ENCODE results near the gene TYW1B.
"Not testable (repeated sequence)": the region's sequence is repeated elsewhere in the genome, so short reads cannot be mapped to it uniquely, and the experiment has no call there.

The TYW1B gene

DNA sequence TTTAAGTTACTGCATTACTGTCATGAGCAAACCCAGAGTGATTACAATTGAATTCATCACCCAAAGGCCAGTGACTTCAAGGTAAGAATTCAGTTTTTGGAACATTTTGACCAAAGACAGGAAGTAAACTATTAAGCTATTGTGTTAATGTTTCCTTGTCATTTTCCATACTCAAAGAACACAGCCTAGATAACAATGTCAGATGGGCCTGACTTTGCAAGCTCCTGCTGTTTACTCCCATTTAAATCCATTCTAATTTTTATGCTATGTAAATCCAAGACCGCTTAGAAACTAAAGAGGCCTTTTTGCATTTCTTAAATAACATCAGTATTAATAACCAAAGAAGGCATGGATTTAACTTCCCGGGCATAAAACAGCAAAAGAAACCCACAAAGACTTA lies 136.6 kb downstream of the TYW1B start:
- DNase-seq, result not testable (repeated sequence)

DNA sequence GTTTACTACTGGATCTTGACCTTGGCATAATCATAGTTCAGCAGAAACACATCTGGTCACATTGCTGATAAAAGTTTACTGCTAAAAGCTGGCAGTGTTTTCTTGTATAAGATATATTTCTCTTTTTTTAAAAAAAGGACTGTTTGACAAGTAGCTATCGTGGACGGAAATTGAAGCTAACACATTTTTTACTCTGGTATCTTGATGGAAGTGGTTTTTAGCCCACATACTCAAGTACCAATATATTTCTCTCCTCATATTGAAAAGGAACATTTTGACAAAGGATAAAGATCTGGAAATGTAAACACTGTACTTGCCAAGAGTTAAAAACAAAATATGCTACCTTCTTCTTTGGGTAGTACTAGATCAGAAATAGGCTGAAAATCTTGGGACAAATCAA lies 137.8 kb downstream of the TYW1B start:
- DNase-seq, result not testable (repeated sequence)

DNA sequence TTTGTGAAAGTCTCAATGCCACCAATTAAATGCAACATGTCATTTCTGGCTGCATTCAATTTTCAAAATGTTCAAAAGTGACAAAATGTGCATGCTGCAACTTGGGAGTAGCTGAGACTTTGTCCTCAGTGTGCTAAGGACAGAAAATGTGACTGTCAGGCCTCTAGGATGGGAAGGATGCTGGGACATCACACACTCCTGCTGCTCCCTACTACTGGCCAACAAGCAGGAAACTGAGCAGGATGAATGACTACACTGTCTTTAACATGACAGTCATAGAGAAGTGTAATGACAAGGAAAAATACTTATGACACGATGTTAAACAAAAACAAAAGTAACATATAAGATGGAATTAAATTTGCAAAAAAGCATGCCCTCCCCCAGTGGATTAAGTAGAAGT lies 138.7 kb downstream of the TYW1B start:
- DNase-seq, result not testable (repeated sequence)

DNA sequence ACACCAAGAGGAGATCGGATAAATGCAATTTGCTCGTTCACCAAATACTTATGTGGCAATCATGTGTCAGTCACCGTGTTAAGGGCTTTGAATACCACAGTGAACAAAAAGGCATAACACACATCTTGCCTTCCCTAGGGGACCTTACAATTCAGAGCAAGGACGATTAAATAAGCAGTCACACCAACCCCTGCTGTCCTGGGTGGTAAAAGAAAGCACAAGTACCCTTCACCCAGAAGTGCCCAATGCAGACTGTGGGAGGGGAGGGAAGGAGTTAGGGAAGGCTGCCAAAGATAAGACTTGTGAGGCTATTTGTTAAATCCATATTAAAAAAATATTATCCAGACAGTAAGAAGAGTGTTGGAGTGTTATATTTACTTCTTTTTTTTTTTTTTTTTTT lies 146.8 kb downstream of the TYW1B start:
- DNase-seq, result not testable (repeated sequence)

DNA sequence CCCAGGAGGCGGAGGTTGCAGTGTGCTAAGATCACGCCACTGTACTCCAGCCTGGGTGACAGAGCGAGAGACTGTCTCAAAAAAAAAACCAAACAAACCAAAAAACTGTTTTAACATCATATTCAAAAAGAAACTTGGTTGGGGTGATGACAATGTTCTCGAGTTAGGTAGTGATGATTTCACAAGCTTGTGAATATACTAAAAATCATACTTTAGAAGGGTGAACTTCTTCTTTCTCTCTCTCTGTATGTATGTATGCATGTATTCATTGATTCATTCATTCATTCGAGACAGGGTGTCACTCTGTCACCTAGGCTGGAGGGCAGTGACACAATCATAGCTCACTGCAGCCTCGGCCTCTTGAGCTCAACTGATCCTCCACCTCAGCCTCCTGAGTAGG lies 151.1 kb downstream of the TYW1B start:
- DNase-seq, result not testable (repeated sequence)

DNA sequence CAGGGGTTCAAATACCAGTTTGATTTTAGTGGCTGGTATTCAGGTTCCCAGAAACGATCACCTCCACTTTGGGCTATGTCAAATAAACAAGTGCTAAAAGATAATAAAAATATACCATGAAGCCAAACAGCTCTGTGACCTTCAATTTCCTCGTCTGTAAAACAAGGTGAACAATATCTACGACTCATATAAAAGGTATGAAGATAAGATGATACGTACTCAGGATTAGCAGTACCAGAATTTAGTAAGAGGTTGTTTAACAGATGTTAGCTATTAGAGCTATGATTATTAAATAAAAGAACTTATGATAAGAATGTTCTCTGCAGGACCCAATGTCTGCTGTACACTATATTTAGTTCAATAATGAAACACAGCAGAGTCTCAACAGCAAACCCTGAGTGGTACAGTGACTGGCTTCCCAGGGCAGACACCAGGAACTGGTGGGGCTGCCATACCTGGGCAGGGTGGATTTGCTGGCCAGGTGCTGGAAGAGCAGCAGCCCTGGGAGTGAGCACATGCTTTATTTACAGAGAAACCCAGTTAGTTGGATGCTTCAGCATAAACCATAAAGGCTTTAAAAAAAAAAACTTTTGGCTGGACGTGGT lies 151.8 kb downstream of the TYW1B start:
- DNase-seq, result not testable (repeated sequence)

DNA sequence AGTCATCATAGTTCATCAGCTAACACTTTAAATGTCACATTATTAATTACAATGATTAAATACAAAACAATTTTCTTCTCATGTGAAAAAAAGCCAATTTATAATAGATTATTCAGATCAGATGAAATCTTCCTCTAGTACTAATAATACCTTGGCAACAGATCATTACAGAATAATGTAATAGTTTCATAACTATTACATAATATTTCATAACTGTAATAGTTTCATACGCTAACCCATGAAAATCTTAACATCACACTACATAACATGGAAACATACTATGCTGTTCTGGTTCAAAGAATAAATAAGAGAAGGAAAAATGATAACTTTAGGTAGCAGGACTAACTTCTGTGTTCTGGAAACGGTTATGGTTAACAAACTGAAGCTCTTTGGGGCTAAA lies 152.3 kb downstream of the TYW1B start:
- DNase-seq, result not testable (repeated sequence)

DNA sequence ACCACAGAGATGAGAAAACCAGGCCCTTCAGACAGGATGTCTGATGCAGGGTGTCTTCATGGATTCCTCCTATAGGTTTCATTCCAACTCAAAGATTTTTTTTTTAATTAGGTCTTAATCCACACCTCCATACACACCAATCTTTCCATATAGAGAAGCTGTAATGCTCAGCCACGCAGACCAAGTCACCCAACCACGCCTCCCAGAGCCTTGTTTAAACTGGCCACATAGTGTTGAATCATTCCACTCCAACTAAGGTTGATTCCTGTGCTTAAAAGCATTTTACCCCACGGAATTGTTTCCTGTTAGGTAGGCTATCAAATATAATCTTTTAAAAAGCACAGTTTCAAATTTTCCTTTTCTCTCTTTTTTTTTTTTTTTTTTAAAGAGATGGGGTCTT lies 153.6 kb downstream of the TYW1B start:
- no peak for DNase-seq

DNA sequence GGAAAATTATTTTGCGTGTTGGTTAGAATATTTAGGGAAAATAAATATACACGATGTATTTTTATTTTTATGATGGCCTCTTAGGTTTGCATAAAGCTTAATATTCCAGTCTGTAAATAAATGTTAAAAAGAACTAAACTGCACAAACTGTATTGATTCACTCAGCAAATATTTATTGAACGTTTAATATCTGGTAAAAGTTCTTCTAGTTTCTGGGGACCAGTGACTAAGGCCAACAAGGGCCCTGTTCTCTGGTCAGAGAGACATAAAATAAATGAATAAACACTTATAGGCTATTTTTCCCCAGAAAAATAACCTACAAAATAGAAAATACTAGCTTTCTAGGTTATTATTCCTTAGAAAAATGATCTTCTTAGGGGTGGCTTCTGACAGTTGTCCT lies 157.2 kb downstream of the TYW1B start:
- not testable (repeated sequence) for DNase-seq

DNA sequence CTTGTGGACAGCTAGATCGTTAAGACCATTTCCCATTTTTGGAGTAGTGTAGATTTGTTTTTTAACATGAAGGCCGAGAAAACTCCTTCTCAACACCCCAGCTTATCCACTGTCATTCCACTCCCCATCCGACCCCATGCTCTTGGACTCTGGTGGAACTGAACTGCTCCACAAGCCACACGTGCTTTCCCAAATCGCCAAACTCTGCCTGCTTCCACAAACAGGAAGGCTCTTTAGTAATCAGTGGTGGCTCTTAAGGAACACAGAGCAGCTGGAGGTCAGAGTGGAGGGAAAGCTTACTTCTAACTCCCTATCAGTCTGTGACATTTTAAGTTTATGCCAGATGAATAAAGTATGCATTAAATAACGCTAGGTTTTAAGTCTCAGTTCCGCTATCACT lies 159.6 kb downstream of the TYW1B start:
- DNase-seq, result not testable (repeated sequence)

DNA sequence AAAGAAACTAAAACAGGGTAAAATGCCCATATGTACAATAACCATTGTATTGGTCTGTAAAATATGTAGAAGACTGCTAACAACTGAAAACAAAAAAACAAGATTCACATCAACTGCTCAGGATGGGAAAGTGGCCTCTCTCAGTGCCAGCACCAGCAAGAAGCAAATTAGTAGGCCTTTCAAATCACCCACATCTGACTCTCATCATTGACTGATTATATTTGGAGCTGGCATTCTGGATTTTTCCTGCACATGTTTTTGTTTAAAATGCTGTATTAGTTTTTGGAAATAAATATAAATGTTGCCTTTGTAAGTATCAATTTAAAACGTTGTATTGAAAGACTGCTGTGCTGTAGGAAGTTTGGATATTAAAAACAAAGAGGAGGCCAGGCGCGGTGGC lies 161.0 kb downstream of the TYW1B start:
- not testable (repeated sequence) for DNase-seq

DNA sequence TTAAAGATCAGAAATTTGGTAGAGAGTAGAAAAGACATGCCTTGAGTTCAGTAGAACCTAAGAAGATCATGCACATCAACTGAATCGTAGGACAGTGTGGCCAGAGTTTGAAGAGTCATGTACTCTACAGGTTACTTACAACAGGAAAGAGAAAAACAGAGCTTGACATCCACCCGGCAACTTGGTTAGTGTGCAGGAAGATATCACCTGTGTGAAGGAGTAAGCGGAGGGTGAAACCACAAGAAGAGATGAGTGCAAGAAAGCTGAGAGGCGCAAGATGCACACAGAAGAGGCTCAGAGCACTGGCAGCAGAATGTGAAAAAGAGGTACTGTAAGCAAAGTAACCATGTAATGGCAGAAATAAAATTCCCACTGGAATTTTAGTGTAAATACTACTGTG lies 179.4 kb downstream of the TYW1B start:
- DNase-seq, result not testable (repeated sequence)

DNA sequence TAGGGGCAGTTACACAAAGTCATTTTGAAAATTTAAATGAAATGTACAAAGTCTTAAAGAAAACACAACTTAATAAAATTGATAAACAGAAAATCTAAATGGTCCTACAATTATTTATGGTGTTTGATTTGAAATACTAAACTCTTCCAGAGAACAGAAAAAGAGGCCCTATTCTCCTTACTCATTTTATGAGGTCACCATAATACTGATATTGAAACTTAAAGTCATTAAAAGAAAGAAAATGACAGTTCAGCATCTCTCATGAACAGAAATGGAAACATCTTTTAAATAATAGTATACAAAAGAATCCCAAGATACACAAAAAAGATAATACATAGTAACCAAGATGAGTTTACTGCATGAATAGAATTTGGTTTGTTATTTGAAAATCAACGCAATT lies 184.3 kb downstream of the TYW1B start:
- DNase-seq, result not testable (repeated sequence)

DNA sequence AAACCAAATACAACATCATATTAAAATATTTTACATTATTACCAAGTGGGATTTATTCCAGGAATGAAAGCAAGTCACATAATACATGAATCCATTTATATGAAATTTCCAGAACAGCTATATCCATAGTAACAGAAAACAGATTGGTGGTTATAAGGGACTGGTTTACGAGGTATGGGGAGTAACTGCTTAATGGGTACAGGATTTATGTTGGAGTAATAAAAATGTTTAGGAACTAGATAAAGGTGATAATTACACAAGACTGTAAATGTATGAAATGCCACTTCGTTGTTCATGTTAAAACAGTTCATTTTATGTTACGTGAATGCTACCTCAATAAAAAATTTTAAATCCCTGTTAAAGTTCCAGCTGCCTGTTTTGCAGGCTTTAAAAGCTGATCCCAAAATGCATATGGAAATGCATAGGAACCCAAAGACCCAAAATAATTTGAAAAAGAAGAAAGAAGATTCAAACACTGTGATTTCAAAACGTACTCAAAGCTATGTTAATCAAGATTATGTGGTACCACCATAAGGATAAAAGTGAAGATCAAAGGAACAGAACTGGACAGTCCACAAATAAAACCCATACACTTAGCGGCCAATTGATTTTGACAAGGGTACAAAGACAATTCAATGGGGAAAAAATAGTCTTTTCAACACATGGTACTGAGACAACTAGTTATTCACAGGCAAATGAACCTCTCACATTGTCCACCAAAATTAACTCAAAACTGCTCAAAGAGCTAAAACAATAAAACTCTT lies 186.3 kb downstream of the TYW1B start:
- not testable (repeated sequence) for DNase-seq

DNA sequence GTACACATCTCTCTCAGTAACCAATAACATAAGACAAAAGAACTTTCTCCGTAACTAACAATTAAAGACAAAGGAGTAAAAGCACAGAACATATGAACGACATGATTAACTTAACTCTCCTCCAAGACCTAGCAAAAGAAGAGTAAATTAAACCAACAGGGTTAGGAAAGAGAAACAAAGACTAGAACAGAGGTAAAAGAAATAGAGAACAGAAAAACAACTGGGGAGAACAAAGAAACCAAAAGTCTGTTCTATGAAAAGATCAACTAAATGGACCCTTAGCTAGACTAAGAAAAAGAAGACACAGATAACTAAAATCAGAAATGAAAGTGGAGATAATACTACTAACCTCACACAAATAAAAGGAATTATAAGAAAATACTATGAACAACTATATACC lies 187.3 kb downstream of the TYW1B start:
- not testable (repeated sequence) for DNase-seq

DNA sequence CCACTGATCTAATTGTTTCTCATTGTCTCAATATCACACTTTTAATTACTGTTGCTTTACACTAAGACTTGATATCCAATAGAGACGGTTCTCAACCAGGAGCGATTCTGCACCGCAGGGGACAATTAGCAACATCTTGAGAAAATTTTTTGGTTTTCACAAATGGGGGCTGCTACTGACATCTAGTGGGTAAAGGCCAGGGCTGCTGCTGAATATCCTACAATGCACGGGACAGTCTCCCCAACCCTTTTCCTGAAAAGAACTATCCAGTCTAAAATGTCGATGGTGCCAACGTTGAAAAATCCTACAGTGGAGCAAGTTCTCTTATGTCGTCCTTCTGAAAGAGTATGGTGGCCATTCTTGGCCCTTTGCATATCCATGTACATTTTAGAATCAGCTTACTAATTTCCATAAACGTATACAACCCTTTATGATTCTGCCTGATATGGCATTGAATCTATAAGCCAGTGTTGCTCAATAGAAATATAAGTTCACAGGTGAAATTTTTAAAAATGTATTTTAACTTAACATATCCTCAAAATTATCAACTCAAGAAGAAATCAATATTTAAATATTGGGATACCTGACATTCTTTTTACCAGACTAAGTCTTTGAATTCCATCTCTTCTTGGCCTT lies 192.6 kb downstream of the TYW1B start:
- DNase-seq, result not testable (repeated sequence)

DNA sequence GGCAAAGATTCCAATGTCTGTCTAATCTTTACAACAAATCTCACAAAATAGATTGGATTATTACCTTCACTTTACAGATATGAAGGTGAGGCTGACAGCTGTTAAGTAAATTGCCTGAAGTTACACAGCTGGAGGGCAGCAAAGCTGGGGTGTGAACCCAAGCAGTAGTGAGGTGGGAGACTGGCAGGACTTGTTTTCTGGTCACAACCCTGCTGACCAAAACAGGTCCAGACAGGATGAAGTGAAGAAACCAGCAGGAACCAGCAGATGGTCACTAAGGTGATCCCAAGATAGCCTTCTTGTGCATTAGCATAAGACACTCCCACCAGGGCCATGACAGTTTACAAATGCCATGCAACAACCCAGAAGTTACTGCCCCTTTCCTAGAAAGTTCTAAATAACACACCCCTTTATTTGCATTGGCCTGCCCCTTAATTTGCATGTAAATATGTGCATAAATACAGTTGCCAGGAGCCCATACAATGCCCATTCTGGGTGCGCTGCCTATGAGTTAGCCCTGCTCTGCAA lies 195.2 kb downstream of the TYW1B start:
- not testable (repeated sequence) for DNase-seq

DNA sequence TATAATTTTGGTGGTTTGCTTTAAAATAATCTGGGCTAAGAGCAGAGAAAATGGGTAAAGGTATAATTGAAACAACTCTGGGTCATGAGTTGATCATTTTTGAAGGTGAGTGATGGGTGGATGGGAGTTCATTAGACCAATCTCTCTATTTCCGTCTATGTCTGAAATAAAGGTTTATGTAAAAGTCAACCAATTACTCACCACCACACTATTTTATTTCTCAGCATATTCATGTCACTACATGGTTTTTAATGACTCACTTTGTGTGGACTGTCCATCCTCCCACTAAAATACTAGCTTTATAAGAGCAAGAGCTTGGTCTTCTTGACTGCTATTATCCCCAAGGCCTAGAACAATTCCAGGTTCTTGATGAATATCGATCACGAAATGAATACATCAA lies 199.6 kb downstream of the TYW1B start:
- DNase-seq, result not testable (repeated sequence)

DNA sequence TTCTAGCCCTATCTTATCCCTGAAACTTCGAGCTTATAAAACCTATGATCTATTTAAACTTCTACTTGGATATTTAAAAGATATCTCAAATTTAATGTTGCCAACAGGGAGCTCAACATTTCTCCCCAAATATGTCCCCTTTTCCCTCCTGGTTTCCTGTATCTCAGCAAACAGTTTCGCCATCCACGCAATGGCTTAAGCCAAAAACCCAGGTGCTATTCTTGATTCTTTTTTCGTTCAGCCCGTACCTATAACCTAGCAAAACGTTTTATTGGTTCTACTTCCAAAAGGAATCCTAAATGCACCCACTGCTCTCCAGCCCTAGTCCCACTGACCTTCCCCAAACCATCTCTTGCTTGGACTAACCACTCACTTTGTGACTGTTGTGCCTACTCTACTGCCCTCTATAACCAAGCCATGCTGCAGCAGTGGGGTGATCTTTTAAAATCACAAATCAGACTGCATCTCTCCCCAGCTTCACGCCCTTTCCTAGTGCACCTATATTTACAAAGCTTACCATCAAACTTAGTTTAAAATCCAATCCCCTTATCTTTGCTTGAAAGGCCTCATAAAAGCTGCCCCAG lies 201.5 kb downstream of the TYW1B start:
- not testable (repeated sequence) for DNase-seq

DNA sequence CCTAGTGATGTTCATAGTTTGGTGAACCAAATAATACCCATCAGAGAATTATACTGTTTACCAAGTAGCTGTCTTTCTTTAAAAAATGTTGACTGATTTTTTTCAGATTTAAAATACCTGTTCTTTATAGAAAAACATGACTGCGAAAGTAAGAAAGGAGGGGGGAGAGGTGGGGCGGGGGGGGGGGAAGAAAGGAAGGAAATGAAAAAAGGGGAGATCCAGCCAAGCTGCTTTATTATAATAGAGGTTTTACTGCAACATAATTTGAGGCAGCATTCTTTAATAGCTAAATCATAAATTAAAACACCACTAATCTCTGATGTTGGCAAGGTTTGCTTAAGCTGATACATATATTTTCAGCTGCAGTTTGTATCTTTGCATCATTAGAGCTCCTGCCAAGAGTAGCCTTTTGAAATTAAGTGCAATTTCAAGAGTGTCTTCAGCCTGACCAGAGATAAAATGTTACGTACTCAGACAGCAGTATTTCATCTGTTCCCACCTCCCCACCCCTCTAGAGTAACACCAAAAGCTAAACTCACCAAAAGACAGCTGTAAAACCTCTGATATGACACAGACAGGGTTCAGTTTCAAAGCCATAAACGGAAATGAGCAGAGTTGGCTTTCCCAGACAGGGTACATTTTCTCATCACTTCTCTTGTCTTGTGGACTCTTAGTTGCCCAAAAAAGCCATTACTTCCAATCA lies 202.1 kb downstream of the TYW1B start:
- DNase-seq, result not testable (repeated sequence)

DNA sequence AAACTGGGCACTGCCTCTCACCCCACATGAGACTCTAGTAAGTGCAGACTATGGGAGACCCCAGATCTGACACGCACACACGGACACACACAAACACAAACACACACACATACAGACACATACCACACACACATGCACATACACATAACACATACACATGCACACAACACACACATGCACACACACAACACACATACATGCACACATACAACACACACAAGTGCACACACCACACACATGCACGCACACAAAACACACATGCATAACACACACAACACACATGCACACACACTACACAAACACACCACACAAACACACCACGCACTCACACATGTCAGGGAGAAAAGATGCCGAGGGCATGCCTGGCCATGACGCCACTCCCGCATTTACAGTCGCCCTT lies 205.5 kb downstream of the TYW1B start:
- DNase-seq, result no peak

DNA sequence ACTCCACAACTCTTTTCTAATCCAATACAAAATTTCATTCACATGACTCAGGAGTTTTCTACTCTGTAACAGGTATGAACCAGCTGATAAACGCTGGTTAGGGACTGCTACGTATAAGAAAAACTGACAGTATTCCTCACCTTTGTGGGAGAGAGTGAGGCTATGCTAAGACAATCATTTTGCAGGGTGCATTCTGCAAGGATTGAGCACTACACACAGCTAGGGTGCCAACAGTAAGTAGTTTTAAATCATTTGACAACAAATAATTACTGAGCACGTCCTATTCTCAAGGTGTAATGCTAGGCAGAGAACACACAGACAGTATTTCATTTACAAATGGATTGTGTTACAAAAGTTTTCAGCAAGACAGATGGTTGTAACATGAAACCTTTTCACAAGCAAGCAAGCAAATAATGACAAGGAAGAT lies 206.2 kb downstream of the TYW1B start:
- DNase-seq, result not testable (repeated sequence)

DNA sequence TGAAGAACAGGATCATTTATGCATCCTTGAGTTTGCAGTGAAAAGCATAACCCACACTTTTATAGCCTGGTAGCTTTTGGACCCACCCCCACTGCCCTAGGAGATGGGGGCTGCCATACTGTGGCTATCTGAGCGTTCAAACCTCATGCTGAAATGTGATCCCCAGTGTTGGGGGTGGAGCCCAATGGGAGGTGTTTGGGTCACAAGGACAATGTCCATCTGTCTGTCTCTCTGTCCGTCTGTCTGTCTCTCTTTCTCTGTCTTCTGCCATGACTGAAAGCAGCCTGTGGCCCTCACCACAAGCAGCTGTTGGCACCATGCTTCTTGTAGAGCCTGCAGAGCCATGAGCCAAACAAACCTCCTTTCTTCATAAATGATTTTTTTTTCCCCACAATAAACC lies 207.1 kb downstream of the TYW1B start:
- DNase-seq, result not testable (repeated sequence)

Measured in effector CD4-positive, alpha-beta T cell (primary cell).